GM21367 (cell line): ENCODE measurements around the gene TMEM9.

Experiments used
- ATAC-seq: cut with Tn5 transposase; IDR thresholded peaks from one replicate; pipeline ENCODE4 v1.9.1; 2021; ENCODE audit not compliant: unreplicated experiment

TMEM9 gene

GRCh38 chr1:201145816-201146215, 8.5 kb downstream of the TMEM9 start:
- no peak for ATAC-seq

- ATAC-seq, result no peak
Measured at GRCh38 chr1:201145132-201145531, 9.1 kb downstream of the TMEM9 start.

GRCh38 chr1:201144701-201145100, 9.6 kb downstream of the TMEM9 start:
- ATAC-seq, result no peak

- no peak for ATAC-seq
Measured at GRCh38 chr1:201143726-201144635, 10.3 kb downstream of the TMEM9 start.

- no peak for ATAC-seq
Measured at GRCh38 chr1:201142849-201143725, 11.2 kb downstream of the TMEM9 start.

GRCh38 chr1:201142011-201142848, 12.0 kb downstream of the TMEM9 start:
- ATAC-seq, result no peak

- ATAC-seq, result no peak
Measured at GRCh38 chr1:201141418-201141817, 12.9 kb downstream of the TMEM9 start.

- no peak for ATAC-seq
Measured at GRCh38 chr1:201140941-201141260, 13.4 kb downstream of the TMEM9 start.

GRCh38 chr1:201140235-201140940, 13.9 kb downstream of the TMEM9 start:
- ATAC-seq, result no peak

- ATAC-seq, result no peak
Measured at GRCh38 chr1:201139756-201140155, 14.5 kb downstream of the TMEM9 start.

- no peak for ATAC-seq
Measured at GRCh38 chr1:201139306-201139705, 15.0 kb downstream of the TMEM9 start.

GRCh38 chr1:201138311-201138840, 15.9 kb downstream of the TMEM9 start:
- no peak for ATAC-seq

GRCh38 chr1:201137579-201138310, 16.5 kb downstream of the TMEM9 start:
- ATAC-seq, result no peak

- no peak for ATAC-seq
Measured at GRCh38 chr1:201137024-201137392, 17.3 kb downstream of the TMEM9 start.

GRCh38 chr1:201136355-201137023, 17.8 kb downstream of the TMEM9 start:
- no peak for ATAC-seq

- ATAC-seq, result no peak
Measured at GRCh38 chr1:201134405-201134804, 19.9 kb downstream of the TMEM9 start.

GRCh38 chr1:201131398-201131797, 22.9 kb downstream of the TMEM9 start:
- no peak for ATAC-seq

GRCh38 chr1:201128962-201129361, 25.3 kb downstream of the TMEM9 start:
- ATAC-seq, result no peak

- ATAC-seq, result no peak
Measured at GRCh38 chr1:201128476-201128875, 25.8 kb downstream of the TMEM9 start.
